ENCODE results near the gene GGT5. TPM values are rescaled to one million over a fixed set of nuclear protein-coding genes. Genes with fewer than 3 reads are reported as not detected.

Gene GGT5
- total RNA-seq, 8 experiments from 2014 or later: 0.16 to 8.7 (median 0.63) TPM

Other genes starting within 250 kb of the GGT5 start
- gene GSTT4, start 239.6 kb downstream of the GGT5 start, total RNA-seq: under 1 TPM in 2 of 8 experiments, not detected in 6; 0.05 to 0.62 TPM
- gene CABIN1, start 233.8 kb downstream of the GGT5 start, total RNA-seq: 10 to 100 TPM; 23.0 to 64.0 (median 43.3) TPM
- gene SUSD2, start 63.6 kb downstream of the GGT5 start, total RNA-seq: 1 to 10 TPM in 5 of 8 experiments, under 1 TPM in 3; 0.22 to 7.6 (median 1.3) TPM
- 10 to 100 TPM; 17.0 to 52.1 (median 43.0) TPM for gene SPECC1L, start 25.7 kb upstream of the GGT5 start, total RNA-seq
- gene ADORA2A, start 182.5 kb upstream of the GGT5 start, total RNA-seq: 1 to 10 TPM in 7 of 8 experiments, under 1 TPM in 1; 0.20 to 3.4 (median 2.1) TPM